ENCODE results near the gene KCNK7. TPM values are rescaled to one million over a fixed set of nuclear protein-coding genes. Genes with fewer than 3 reads are reported as not detected.

Gene KCNK7
- total RNA-seq, 1 donor from 2014 or later = 0.83 TPM

- no peak for DNase-seq (ENCODE audit: low spot score)
Measured at GRCh38 chr11:65588199-65589054, 7.2 kb downstream of the KCNK7 start.

GRCh38 chr11:65586676-65587075, 8.9 kb downstream of the KCNK7 start:
- no peak for DNase-seq (ENCODE audit: low spot score)

GRCh38 chr11:65586247-65586630, 9.4 kb downstream of the KCNK7 start:
- DNase-seq (ENCODE audit: low spot score) = no peak

DNA sequence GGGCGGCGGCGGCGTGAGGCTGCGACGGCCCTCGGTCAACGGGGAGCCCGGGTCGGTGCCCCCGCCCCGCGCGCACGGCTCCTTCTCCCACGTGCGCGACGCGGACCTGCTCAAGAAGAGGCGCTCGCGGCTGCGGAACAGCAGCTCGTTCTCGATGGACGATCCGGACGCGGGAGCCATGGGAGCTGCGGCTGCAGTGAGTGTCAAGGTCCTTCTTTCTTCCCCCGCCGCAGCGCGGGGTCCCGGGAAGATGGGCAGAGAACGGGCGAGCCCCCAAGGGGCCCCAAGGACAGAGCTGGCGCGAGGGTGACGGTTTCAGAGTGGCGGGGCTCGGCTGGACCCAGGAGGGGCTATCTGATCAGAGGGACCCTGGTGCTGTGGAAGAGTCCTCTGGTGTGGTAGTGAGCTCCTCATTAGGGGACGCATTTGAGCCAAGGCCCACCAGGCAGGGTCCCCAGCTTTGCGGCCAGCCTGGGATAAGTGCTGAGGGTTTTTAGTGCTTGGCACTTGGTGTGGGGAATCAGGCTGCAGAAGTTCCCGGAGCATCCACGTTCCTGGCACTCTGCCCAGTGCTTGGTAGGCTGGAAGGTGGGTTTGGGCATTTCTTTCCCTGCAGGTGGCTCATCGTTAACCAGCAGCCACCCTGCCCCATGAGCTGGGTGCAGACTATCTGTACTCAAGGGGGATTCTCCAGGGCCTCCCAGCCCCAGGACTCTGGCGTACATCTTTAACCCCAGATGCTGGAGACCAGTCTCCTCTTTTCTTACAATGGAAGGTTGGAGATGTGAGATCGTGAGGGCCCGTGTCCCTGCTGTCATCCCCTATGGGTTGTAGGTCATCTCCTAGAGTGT, 10.0 kb downstream of the KCNK7 start:
- DNase-seq (ENCODE audit: low spot score) = no peak

DNA sequence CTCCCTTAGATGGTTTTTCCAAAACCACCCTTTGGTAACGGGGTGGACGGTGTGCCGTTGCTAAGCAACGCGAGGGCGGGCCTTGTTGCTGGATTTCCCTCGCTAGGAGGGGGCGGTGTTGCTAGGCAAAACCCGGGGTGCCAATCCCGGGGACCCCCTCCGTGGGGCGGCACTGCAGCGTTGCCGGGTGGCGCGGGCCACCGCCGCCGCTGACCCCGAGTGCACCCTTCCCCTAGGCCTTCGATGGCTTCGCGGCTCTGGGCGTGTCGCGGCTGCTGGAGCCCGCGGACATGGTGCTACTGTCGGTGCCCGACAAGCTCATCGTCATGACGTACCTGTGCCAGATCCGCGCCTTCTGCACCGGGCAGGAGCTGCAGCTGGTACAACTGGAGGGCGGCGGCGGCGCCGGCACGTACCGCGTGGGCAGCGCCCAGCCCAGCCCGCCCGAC, 10.9 kb downstream of the KCNK7 start:
- no peak for DNase-seq (ENCODE audit: low spot score)

DNA sequence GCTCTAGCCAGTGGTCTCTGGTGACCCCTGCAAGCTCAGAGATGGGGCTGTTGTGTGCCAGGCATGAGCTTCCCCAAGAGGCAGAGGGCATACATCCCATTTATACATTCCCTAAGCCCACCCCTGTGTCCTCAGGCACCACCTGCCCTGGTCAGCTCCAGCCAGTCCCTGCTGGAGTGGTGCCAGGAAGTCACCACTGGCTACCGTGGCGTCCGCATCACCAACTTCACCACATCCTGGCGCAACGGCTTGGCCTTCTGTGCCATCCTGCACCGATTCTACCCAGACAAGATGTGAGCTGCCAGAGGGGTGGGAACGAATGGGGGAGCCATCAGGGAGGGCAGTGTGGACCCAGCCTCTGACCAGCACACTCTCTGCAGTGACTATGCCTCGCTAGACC, 11.5 kb downstream of the KCNK7 start:
- DNase-seq (ENCODE audit: low spot score) = no peak

GRCh38 chr11:65583589-65583988, 12.0 kb downstream of the KCNK7 start:
- DNase-seq (ENCODE audit: low spot score) = no peak

DNA sequence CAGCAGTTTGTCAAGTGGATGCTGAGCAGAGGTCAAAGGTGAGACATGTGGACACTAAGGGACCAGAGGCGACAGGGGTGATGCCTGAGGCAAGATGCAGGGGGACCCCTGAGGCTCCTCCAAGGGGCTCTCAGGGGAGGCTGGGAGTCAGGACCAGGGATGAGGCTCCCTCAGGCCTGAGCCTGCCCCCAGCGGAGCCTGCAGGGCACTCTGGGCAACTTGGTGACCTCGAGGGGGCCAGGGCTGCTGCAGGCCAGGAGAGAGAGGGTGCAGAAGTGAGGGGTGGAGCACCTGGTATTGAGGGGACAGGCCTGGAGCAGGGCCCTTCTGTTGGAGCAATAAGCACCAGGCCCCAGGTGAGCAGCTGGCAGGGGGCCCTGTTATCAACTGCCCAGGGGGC, 13.7 kb downstream of the KCNK7 start:
- no peak for DNase-seq (ENCODE audit: low spot score)

DNA sequence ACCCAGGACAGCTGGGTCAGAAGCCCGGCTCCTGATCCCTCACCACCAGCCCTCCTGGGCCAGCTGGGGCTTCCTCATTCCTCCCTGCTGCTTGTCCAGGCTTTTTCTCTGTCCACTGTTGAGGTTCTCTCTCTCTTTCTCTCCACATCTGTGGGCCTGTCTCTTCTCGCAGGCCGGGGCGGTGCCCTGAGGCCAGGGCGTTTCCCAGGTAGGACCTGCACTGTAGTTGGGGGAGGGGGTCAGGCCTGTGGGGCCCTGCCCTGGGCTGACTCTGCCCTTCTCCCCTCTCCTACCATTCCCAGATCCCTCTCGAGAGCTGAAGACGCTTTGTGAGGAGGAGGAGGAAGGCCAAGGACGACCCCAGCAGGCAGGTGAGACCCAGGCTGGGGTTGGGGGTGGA, 14.8 kb downstream of the KCNK7 start:
- no peak for DNase-seq (ENCODE audit: low spot score)

GRCh38 chr11:65580031-65580692, 15.4 kb downstream of the KCNK7 start:
- no peak for DNase-seq (ENCODE audit: low spot score)

GRCh38 chr11:65579291-65579690, 16.3 kb downstream of the KCNK7 start:
- no peak for DNase-seq (ENCODE audit: low spot score)

- no peak for DNase-seq (ENCODE audit: low spot score)
Measured at GRCh38 chr11:65578667-65579066, 16.9 kb downstream of the KCNK7 start.

DNA sequence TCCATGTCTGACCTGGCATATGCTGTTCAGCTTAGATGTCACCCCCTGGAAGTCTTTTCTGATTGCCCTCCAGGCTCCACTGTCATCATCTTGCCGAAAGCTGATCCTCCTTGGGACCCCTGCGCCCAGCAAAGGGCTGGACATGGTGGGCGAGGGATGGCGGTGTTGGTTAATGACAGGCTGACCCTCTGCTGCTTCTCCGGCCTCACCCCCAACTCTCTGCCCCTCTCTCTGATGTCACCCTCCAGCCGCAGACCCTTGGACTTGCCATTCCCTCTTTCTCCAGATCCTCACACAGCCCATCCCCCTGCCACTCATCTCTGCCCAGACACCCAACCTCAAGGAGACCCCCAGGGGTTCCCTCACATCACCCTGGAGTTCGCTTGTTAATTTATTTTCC, 17.5 kb downstream of the KCNK7 start:
- no peak for DNase-seq (ENCODE audit: low spot score)

DNA sequence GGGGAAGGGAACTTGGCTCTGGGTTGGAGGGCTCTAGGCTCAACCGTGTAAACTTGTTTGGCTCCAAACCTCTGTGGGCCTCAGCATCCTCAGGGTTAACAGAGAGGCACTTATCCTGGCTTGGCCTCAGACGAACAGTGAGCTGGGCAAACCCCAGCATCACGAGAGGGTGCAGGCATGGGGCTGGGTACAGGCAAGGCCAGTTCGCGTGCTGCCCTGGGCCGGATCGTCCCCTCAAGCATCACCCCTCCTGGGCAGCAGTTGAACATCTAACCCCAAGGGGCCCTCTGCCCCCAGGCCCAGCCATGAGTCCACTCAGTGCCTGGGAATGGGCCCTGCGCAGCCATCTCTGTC, 17.9 kb downstream of the KCNK7 start:
- no peak for DNase-seq (ENCODE audit: low spot score)

DNA sequence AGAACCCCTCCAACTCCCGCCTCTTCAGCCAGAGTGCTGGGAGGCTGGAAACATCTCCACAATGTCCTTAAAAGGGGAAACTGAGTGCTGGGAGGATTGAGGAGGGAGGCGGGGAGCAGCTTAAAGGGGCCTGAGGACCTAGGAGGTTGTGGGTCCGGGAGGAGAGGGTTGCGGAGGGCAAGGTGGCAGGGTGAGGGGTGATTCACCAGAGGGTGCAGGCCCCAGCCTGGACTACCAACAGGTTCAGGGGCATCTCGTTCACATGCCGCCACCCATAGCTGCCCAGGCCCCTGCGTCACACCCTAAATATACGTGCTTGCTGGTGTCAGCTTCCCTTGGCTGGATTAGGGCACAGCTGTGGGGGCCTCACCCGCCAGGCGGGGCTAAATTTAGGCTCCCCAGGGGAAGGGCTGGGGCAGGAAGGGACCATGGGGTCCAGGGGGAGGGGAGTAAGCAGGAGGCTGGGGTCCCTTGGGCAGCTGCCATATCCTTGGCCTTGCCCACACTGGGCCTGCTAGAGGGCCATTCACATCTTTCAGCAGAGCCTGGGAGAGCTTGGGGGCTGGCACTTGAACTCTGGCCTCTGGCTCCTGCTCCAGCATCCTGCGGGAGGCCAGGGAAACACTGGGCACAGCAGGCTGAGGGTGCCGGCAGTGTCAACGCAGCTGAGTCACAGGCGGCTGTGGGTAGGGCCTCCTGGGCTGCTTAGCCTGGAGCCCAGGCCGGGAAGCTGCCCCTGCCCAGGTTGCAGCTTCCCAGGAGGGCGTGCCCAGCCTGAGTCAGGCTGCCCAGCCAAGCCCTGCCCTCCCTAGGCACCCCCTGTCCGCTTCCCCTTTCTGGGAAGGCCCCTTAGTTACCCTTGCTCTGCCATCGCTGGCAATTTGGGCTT, 18.5 kb downstream of the KCNK7 start:
- no peak for DNase-seq (ENCODE audit: low spot score)

DNA sequence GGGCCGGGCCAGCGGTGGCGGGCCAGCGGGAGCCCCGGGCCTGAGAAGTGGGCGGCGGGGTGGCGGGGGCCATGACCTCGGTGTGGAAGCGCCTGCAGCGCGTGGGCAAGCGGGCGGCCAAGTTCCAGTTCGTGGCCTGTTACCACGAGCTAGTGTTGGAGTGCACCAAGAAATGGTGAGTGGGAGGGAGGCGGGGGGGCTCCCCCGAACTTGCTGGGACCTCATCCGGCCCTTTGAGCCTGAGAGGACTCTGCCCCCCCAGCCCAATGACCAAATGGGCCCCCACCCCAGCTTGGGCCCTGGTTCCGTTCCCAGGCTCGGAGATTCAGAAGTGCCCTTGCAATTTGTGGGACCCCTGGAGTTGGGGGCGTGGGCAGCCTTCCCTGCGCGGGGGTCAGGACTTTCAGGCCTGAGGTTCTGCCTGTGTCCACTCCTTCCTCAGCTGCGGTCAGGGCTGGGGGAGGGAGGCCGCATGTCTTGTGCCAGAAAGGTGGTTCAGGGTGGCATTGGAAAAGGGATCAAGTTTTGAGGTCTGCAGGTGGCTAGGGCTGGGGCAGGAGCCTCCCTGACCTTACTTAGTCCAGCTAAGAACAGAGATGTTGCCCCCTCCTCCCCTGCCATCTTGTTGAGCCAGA, 19.3 kb downstream of the KCNK7 start:
- DNase-seq (ENCODE audit: low spot score) = no peak

- no peak for DNase-seq (ENCODE audit: low spot score)
Measured at GRCh38 chr11:65575568-65576231, 19.9 kb downstream of the KCNK7 start, which contains the start of gene EHBP1L1. EHBP1L1 (plus strand) TSS chr11:65576053; CDS start chr11:65576303, 250 bp downstream.

DNA sequence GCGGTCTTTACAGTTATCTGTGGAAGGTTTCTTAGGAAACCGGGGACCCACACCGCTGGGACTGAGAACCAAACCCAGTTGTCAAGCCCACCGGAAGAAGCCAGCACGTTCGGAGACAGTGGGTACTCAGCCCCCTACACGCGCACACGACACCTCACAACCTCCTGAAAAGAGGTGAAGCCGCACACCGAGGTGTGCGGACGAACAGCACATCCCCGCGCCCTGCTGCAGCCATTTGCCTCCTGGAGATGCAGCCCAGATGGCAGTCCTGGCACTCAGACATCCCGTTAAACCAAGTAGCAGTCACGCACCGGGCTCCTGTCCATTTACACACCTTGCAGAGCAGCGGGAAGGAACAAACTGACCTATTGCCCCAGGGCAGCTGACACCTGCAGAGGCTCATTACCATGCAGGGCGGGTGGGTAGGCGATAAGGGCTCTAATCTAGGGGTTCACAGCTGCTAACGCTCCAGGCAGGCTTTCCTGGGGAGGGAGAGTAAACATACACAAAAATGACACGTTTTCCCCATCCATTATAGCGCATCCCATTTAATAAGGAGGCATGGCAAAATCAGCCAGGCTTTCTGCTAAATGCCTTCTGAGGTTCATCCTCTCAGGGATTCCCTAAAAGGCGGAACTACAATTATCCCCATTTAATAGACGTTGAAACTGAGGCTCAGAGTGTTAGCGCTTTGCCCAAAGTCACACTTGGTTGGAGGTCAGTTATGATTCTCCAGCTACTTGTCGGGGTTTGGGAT, 20.6 kb downstream of the KCNK7 start:
- DNase-seq (ENCODE audit: low spot score) = no peak

GRCh38 chr11:65574109-65574810, 21.3 kb downstream of the KCNK7 start:
- peak; percentile 93 for DNase-seq (ENCODE audit: low spot score)

Measured in ureter (tissue), 1 donor.